Esophagus squamous epithelium (tissue), 4 donors: Measurements from ENCODE around the gene GADD45G.

Source experiments
- POLR2A ChIP-seq, 4 donors: fragments of 450-650 bp; IDR thresholded peaks; one replicate each; pipeline ENCODE4 v1.6.1; 2017; ENCODE audit warnings: antibody characterized with exemption in 4 of 4, mild to moderate bottlenecking in 4 of 4, moderate library complexity in 3 of 4
- TF ChIP-seq, protein P1 (sequence below), 6 experiments: fragments of 450-650 bp in 4 of 6; fragments of 200-600 bp in 2 of 6; sonication (generic) in 2 of 6; IDR thresholded peaks; one replicate each; pipeline ENCODE4 v1.5.1; 2016 to 2019; ENCODE audit warnings: antibody characterized with exemption in 6 of 6, mild to moderate bottlenecking in 4 of 6, moderate library complexity in 4 of 6

GRCh38 chr9:89586311-89586710 lies 18.5 kb upstream of the GADD45G start:
- TF ChIP-seq, protein P1, sequence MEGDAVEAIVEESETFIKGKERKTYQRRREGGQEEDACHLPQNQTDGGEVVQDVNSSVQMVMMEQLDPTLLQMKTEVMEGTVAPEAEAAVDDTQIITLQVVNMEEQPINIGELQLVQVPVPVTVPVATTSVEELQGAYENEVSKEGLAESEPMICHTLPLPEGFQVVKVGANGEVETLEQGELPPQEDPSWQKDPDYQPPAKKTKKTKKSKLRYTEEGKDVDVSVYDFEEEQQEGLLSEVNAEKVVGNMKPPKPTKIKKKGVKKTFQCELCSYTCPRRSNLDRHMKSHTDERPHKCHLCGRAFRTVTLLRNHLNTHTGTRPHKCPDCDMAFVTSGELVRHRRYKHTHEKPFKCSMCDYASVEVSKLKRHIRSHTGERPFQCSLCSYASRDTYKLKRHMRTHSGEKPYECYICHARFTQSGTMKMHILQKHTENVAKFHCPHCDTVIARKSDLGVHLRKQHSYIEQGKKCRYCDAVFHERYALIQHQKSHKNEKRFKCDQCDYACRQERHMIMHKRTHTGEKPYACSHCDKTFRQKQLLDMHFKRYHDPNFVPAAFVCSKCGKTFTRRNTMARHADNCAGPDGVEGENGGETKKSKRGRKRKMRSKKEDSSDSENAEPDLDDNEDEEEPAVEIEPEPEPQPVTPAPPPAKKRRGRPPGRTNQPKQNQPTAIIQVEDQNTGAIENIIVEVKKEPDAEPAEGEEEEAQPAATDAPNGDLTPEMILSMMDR (IDR thresholded peaks at IDR 0.05), result no peak
- no peak for TF ChIP-seq POLR2A (IDR thresholded peaks at IDR 0.05)
